Activated T-helper 9 cell treated with anti-CD3 and anti-CD28 coated beads, Interleukin-2, amount 50 U/mL, for 16 hours (primary cell): Measurements from ENCODE around the gene MYH15.

ENCODE experiments used
- DNase-seq: peaks from one replicate; pipeline ENCODE4 v3.0.0-alpha.2; 2020; ENCODE audit warnings: low read depth

MYH15 gene

GRCh38 chr3:108510496-108510895, at the start of gene MYH15:
MYH15 (minus strand) TSS chr3:108510596; CDS start chr3:108510530, 66 bp downstream.
- DNase-seq: no peak

DNA sequence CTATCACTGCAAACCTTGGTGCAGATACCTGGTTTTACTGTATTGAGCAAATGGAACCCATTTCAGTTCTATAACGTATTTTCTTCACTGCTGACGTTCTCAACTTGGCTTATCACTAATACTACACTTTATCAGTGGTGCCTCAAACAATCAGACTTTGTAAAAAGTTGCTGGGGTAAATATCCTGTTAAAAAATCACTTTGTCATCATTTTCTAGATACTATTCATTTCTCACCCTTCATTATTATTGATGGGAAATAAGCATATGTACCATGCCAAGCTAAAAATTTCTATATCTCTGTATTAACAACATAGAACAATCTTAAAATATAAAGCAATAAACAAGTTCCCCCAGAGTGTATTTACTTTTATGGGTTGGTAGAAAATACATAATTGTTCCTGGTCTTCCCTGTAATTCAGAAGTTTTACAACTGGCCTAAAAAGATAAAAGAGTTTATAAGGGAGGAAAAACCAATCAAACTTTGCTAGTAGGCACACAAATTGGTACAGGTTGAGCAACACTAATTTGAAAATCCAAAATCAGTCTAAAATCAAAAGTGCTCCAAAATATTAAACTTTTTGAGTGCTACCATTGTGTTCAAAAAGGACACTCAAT, 45.7 kb upstream of the MYH15 start:
- DNase-seq: no peak

- DNase-seq: no peak
Observed at GRCh38 chr3:108554913-108555571, 44.6 kb upstream of the MYH15 start.

GRCh38 chr3:108554229-108554628, 43.8 kb upstream of the MYH15 start:
- no peak for DNase-seq

GRCh38 chr3:108552267-108553159, 42.1 kb upstream of the MYH15 start:
- DNase-seq: no peak

- DNase-seq: no peak
Observed at GRCh38 chr3:108548886-108549285, 38.5 kb upstream of the MYH15 start.

GRCh38 chr3:108548304-108548703, 37.9 kb upstream of the MYH15 start:
- DNase-seq: no peak

DNA sequence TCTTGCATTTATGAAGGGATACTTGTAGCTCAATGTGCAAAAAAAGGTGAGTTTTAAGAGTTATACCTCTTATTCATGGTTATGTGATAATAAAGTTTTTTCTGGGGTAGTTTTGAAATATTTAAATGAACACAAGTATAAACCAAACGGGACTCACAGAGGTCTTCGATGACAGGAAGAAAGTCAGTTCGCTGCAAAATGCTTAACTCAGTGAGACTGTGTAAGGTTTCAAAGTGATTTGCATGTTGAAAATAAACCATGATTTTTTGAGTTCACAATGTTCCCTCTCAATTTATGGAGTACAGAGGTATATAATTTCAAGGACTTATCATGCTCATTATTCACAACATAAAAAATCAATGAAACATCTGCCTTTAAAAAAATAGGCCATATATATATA, 36.3 kb upstream of the MYH15 start:
- DNase-seq: no peak

- no peak for DNase-seq
Observed at GRCh38 chr3:108546247-108546646, 35.9 kb upstream of the MYH15 start.

DNA sequence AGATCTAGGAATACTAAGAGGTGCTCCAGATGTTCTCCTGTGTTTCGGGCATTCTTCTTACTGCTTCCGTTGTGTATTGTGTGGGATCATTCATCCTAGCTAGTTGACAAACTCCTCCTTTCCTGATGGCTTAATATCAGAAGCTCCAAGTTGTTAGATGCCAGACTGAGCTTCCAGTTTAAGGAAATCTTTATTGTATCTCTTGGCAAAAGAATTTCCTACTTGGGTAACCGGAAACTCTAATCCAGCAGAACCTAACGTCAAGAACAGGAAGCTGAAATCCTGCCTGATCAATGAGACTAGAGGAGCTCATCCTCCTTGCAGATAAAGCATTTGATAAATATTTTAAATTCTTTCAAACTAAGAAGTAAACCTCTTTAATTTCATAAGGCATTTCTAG, 27.7 kb upstream of the MYH15 start:
- DNase-seq: no peak

- DNase-seq: no peak
Observed at GRCh38 chr3:108528459-108529252, 18.3 kb upstream of the MYH15 start.

GRCh38 chr3:108527817-108528216, 17.4 kb upstream of the MYH15 start:
- DNase-seq: no peak

DNA sequence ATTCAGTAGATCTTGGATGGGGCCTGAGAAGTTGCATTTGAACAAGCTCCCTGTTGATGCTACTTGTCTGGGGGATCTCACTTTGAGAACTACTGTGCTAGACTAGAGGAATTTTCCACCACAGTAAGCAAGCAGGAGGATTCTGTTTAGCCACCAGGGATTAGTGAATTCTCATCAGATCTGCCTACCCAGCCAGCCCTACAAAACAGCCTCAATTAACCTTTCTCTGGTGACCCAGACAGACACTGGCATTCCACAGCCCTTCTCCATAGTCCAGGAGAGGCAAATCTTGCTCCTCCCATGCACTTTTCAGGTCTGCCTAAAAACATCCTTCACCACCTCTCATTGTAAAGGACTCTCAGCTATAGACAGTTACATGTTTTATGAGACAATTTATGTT, 16.7 kb upstream of the MYH15 start:
- no peak for DNase-seq

- DNase-seq: no peak
Observed at GRCh38 chr3:108525971-108526370, 15.6 kb upstream of the MYH15 start.

DNA sequence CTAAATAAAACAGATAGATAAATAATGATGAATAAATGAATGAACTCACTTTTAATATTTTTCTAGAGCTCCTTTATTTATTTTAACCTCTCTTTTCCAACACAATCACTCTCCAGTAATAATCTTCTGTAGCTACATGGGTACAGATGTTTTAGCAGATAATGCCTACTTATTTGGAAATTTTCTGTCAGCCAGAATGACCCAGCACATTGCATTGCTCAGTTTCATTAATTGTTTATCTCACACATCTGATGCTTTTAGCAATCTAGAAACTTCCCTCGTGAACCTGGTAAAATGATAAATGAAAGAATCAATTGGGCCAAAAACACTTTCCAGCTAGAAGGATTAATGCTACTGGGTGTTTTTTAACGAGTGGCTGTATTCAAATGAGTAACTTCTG, 14.9 kb upstream of the MYH15 start:
- no peak for DNase-seq

DNA sequence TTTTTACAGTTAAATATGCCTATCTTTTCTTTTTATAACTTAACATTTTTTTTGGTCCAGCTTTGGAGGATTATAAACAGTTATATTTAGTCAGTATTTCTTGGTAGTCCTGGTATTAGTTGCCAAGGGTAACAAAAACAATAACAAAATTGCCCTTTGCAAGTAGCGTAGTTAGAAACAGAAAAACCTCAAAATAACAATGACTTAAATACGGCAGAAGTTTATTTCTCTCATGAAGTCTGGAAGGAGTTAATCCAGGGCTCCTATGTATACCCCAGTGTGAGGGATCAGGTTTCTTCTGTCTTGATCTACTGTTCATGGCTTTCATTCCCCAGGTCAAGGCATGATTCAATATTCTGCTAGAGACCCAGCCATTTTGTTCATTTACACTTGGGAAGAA, 14.1 kb upstream of the MYH15 start:
- no peak for DNase-seq

- DNase-seq: no peak
Observed at GRCh38 chr3:108518895-108519294, 8.5 kb upstream of the MYH15 start.

DNA sequence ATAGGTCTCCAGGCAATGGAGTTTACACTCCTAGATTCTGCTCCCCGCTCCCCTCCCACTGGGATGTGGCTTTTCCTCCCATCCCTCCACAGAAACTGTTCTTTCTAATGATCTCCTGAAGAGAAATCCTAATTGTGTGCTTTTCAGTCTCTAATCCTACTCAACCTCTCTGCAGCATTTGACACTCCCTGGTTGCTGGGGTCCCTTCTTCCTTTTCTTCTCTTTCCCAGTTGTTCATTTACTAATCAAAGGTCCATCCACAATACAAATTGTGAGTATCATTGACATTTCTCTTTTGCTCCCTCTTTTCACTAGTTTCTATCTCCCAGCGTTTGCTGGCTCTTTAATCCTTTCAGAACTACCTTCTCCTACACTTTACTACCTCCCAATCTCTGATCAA, 6.5 kb upstream of the MYH15 start:
- DNase-seq: no peak

DNA sequence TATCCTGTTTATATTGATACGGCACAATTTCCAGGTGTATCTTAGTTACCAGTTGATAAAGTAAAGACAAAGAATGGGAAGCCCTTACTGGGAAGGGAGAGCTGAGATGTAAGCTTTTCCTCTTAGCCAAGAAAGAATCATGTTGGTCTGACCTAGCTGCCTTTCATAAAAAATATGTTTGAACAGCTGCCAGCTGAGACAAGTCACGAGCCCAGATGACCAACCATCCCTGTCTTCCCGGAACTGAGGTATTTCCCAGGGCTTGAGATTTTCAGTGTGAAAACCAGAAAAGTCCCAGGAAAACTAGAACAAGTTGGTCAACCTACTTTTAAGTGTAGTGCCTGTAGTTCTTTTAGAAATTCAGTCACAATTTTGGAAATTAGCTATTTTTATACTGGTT, 3.6 kb upstream of the MYH15 start:
- no peak for DNase-seq

DNA sequence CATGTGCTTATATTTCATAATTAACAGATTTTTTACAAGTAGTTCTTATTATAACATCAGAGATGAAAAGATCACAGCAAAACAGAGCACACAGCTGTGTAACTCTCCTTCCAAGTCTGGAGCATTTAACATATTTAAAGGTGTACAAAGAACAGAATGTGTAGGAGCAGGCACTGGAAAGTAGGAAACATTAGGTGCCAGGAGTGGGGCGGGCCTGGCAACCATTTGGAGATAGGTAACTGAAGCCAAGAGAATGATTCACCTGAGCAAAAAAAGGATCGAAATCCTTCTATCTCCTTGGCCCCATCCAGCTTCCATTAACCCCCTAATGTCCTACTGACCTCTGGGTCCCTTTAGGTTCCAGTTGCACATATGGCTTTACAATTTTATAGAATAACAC, 2.3 kb upstream of the MYH15 start:
- no peak for DNase-seq

DNA sequence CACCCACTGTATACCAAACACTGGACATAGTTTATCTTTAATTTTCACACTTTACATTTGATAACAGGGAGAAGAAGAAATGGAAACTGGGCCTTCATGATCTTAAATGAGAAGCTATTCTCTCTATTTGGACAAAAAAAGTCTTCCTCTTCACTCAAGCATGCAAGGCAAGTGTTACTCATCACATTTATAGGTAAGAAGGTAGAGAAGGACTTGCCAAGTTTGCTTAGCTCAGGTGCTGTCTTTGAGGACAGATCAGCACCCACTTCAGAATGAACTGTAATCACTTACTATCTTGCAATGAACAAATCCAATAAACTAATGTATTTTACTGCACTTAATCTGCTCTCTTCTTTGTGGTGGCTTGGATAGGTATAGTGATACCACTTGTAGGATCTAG, 1.1 kb upstream of the MYH15 start:
- DNase-seq: no peak

DNA sequence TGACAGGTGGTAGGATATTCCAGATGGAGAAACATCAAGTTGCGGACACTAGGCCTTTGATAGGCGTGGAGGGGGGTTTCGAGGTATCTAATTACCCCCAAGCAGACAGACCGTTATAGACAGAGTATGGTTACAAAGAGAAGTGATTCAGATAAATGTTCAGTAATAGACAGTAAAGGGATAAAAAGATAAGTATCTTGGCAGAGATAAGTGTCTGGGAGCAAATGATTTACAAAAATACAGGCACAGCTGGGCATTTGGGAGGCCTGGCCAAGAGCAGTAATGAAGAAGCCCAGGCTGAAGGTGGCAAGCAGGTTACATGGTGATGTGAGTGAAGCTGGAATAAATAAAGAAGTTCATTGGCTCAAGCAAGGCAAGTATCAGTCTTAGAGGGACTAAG, 659 bp upstream of the MYH15 start:
- no peak for DNase-seq
